ENCODE data around the gene NIPAL4. TPM values are rescaled to one million over a fixed set of nuclear protein-coding genes. Genes with fewer than 3 reads are reported as not detected.
"Not testable (repeated sequence)": the region's sequence is repeated elsewhere in the genome, so short reads cannot be mapped to it uniquely, and the experiment has no call there.

NIPAL4 gene
- 0.18 to 0.49 TPM (median 0.40 TPM) in 3 replicates for total RNA-seq

DNA sequence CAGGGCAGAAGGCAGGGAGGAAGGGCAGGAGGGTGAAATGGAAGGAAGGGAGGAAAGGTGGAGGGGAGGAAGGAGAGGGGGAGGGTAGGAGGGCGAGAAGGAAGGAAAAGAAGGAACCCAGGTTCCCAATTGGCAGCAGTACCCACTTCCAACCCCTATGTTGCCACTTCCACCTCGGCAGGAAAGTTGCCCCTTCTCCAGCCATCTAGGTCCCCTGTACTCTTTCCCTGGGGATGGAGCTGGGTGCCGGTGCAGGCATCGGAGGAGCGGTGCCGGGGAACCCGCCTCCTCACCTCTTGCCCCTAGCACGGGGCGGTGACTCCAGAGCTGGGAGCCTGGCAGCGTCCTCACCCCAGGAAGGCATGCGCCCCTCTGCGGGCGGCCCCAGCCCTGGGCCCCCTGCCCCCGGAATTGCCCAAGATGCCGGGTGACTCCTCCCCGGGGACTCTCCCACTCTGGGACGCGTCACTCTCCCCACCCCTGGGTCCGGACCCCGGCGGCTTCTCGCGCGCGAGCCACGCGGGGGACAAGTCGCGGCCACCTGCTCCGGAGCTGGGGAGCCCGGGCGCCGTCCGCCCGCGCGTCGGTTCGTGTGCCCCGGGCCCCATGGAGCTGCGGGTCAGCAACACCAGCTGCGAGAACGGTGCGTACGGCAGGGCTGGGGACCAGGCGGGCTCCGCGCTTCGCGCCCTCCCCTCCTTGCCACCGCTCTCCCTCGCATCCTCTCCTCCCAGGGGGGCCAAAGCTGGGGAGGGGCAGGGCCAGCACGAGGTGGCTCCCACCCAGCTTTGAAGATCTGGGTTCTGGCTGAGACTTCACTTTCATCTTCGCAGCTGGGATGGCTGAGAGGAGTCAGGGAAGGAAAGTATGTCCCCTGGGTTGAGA, at the start of gene NIPAL4:
Gene NIPAL4 (plus strand): TSS at position 499 of the 885 bp plus-strand sequence. CDS start 108 bp downstream, at position 607.
- H3K9me3 Mint-ChIP-seq = no peaks in the 10 kb centered on the region
- no peak within 1 kb of the TSS for H3K27ac Mint-ChIP-seq
- H3K4me1 Mint-ChIP-seq = peaks cover 13% of the 10 kb centered on the region
- no peak for TF ChIP-seq CTCF (IDR thresholded peaks at IDR 0.05; ENCODE audit: unreplicated experiment)
- no peaks in the 10 kb centered on the region for H3K36me3 Mint-ChIP-seq
- DNase-seq (ENCODE audit: low spot score in 2 of 2, unreplicated experiment in 2 of 2) = no peak
- H3K4me3 Mint-ChIP-seq = peak within 1 kb of the TSS; percentile 56
- H3K27me3 Mint-ChIP-seq (ENCODE audit: low read depth) = peaks cover 44% of the 10 kb centered on the region

GRCh38 chr5:157415838-157416237, 44.2 kb upstream of the NIPAL4 start:
- H3K4me3 Mint-ChIP-seq = no peak overlapping the region
- H3K9me3 Mint-ChIP-seq = peaks cover 56% of the 10 kb centered on the region
- no peak overlapping the region for H3K27ac Mint-ChIP-seq
- H3K4me1 Mint-ChIP-seq = no peaks in the 10 kb centered on the region
- TF ChIP-seq CTCF (IDR thresholded peaks at IDR 0.05; ENCODE audit: unreplicated experiment) = no peak
- DNase-seq (ENCODE audit: low spot score in 2 of 2, unreplicated experiment in 2 of 2) = no peak
- peaks cover 4% of the 10 kb centered on the region for H3K36me3 Mint-ChIP-seq
- no peaks in the 10 kb centered on the region for H3K27me3 Mint-ChIP-seq (ENCODE audit: low read depth)

- peaks cover 50% of the 10 kb centered on the region for H3K9me3 Mint-ChIP-seq
- DNase-seq (ENCODE audit: low spot score in 2 of 2, unreplicated experiment in 2 of 2); H3K27ac Mint-ChIP-seq; H3K4me1 Mint-ChIP-seq; H3K27me3 Mint-ChIP-seq (ENCODE audit: low read depth); H3K4me3 Mint-ChIP-seq; H3K36me3 Mint-ChIP-seq: not testable (repeated sequence)
Measured at GRCh38 chr5:157419521-157419920, 40.5 kb upstream of the NIPAL4 start.

GRCh38 chr5:157429920-157430319, 30.1 kb upstream of the NIPAL4 start:
- not testable (repeated sequence) for H3K4me3 Mint-ChIP-seq; H3K36me3 Mint-ChIP-seq; H3K27ac Mint-ChIP-seq; DNase-seq (ENCODE audit: low spot score in 2 of 2, unreplicated experiment in 2 of 2); H3K27me3 Mint-ChIP-seq (ENCODE audit: low read depth); H3K4me1 Mint-ChIP-seq
- H3K9me3 Mint-ChIP-seq = peaks cover 15% of the 10 kb centered on the region

- H3K36me3 Mint-ChIP-seq = no peaks in the 10 kb centered on the region
- H3K9me3 Mint-ChIP-seq = peaks cover 15% of the 10 kb centered on the region
- H3K4me3 Mint-ChIP-seq = no peak overlapping the region
- DNase-seq (ENCODE audit: low spot score in 2 of 2, unreplicated experiment in 2 of 2) = no peak
- no peaks in the 10 kb centered on the region for H3K4me1 Mint-ChIP-seq
- no peak for TF ChIP-seq CTCF (IDR thresholded peaks at IDR 0.05; ENCODE audit: unreplicated experiment)
- no peaks in the 10 kb centered on the region for H3K27me3 Mint-ChIP-seq (ENCODE audit: low read depth)
- no peak overlapping the region for H3K27ac Mint-ChIP-seq
Measured at GRCh38 chr5:157431544-157432200, 28.3 kb upstream of the NIPAL4 start.

DNA sequence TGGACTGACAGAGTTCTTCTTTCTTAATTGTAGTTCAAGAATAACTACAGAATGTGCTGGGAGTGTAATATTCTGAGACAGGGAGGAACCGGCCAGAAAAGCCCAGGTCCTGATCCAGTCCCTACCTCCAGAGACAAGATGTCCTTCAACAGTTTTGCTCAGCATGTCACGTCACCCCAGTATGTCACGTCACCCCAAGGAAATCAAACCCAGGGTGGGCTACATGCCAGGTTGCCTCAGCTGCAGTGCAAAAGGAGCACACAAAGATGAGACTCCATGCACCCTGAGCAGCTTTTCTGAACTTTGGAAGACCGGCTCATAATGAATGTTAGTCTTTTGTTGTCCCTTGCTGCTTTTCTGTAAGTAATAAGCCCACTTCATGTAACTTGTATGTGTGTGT, 25.9 kb upstream of the NIPAL4 start:
- TF ChIP-seq CTCF (IDR thresholded peaks at IDR 0.05; ENCODE audit: unreplicated experiment) = no peak
- Mint-ChIP-seq H3K9me3 (peaks cover 15% of the 10 kb centered on the region), H3K4me3 (no peak overlapping the region), H3K36me3 (no peaks in the 10 kb centered on the region), H3K27me3 (ENCODE audit: low read depth) (no peaks in the 10 kb centered on the region), H3K4me1 (no peaks in the 10 kb centered on the region), H3K27ac (no peak overlapping the region)
- DNase-seq (ENCODE audit: low spot score in 2 of 2, unreplicated experiment in 2 of 2) = no peak
